K562 (cell line): ENCODE data around the gene NEDD4. TPM values are rescaled to one million over a fixed set of nuclear protein-coding genes. Genes with fewer than 3 reads are reported as not detected.

Experiments used
- ATAC-seq: fragments of 200-7000 bp; cut with Tn5 transposase; 3 replicates; pipeline ENCODE4 v1.9.1; 2020; ENCODE audit warnings: moderate library complexity
- BruUV-seq: library from RNA; stranded (reverse); fragments of 400-500 nt; replicated peaks from 2 replicates; lab custom pipeline; 2021; lab: Mats Ljungman, UMichigan
- CTCF ChIA-PET: fragments of 300-600 bp; formaldehyde crosslinking; extraction: SDS; loops from one replicate; lab custom pipeline; 2021; ENCODE audit warnings: low intra/inter-chr PET ratio; lab: Yijun Ruan, JAX
- POLR2A ChIA-PET: fragments of 300-600, 350-650 bp; sonication (Branson Sonifier 250); formaldehyde crosslinking; extraction: SDS; loops from one replicate; lab custom pipeline; 2021; ENCODE audit warnings: antibody characterized with exemption, inconsistent platforms; lab: Yijun Ruan, JAX
- DNase-seq, 4 experiments: peaks; one replicate each; pipeline versions ENCODE4 v3.0.0 to v3.0.0-alpha.2; 2011 to 2018; ENCODE audit warnings: low spot score in 3 of 4, mixed read lengths in 3 of 4; ENCODE audit errors: extremely low read depth in 1 of 4
- FAIRE-seq: peaks from 2 replicates; lab custom pipeline; 2011; peaks lifted over from hg19 to GRCh38; lab: Jason Lieb, UNC
- H2AFZ ChIP-seq: 2 replicates; pipeline ENCODE4 v1.6.0; 2011; ENCODE audit warnings: low read depth, low read length, control low read depth, inconsistent platforms
- H3K27ac ChIP-seq: fragments of 200-600 bp; 3 replicates; pipeline ENCODE4 v1.8.0; 2011; ENCODE audit warnings: low read depth, mild to moderate bottlenecking, control low read depth, inconsistent platforms, low read length, moderate library complexity, mixed read lengths; ENCODE audit errors: extremely low read depth
- H3K27me3 ChIP-seq, 2 experiments: fragments of 300-600 bp in 1 of 2; 2 replicates in 1 of 2; 3 replicates in 1 of 2; pipeline versions ENCODE4 v1.6.0 to v1.8.0; 2011; ENCODE audit warnings: inconsistent platforms in 2 of 2, low read length in 2 of 2, mild to moderate bottlenecking in 1 of 2, mixed read lengths in 1 of 2, moderate library complexity in 1 of 2; ENCODE audit not compliant: control insufficient read depth in 2 of 2, insufficient read depth in 2 of 2
- H3K36me3 ChIP-seq: fragments of 300-600 bp; 3 replicates; pipeline ENCODE4 v1.8.0; 2011; ENCODE audit warnings: mild to moderate bottlenecking, low read length, inconsistent platforms; ENCODE audit not compliant: control insufficient read depth, insufficient read depth
- H3K4me1 ChIP-seq, 2 experiments: fragments of 200-600 bp in 1 of 2; replicated peaks in 1 of 2; 2 replicates in 1 of 2; 3 replicates in 1 of 2; pipeline versions ENCODE4 v1.5.1 to v1.8.0; 2011; ENCODE audit warnings: inconsistent platforms in 2 of 2, low read length in 2 of 2, mild to moderate bottlenecking in 1 of 2, mixed read lengths in 1 of 2, moderate library complexity in 1 of 2; ENCODE audit not compliant: control insufficient read depth in 2 of 2, insufficient read depth in 2 of 2
- H3K4me2 ChIP-seq: 2 replicates; pipeline ENCODE4 v1.6.1; 2011; ENCODE audit warnings: low read length, control low read depth, inconsistent platforms, mixed read lengths; ENCODE audit not compliant: insufficient read depth
- H3K4me3 ChIP-seq: fragments of 200-600 bp; sonication (generic), shearing (Covaris generic); 2 replicates; pipeline ENCODE4 v1.5.1; 2016; ENCODE audit warnings: control low read depth, inconsistent platforms
- H3K79me2 ChIP-seq: fragments of 200-600 bp; 3 replicates; pipeline ENCODE4 v1.8.0; 2011; ENCODE audit warnings: low read length, inconsistent platforms; ENCODE audit not compliant: control insufficient read depth, insufficient read depth
- H3K9ac ChIP-seq, 2 experiments: 2 replicates each; pipeline versions ENCODE4 v1.6.0 to v1.6.1; 2011; ENCODE audit warnings: low read depth in 2 of 2, low read length in 2 of 2, control low read depth in 1 of 2, inconsistent platforms in 1 of 2, mild to moderate bottlenecking in 1 of 2, mixed read lengths in 1 of 2; ENCODE audit not compliant: insufficient read depth in 1 of 2
- H3K9me1 ChIP-seq: one replicate; pipeline ENCODE4 v1.6.0; 2011; ENCODE audit warnings: inconsistent platforms, mild to moderate bottlenecking, low read length, moderate library complexity; ENCODE audit not compliant: control insufficient read depth, insufficient read depth
- H3K9me3 ChIP-seq: replicated peaks from 2 replicates; pipeline ENCODE4 v1.5.1; 2011; ENCODE audit warnings: low read depth, low read length, inconsistent platforms; ENCODE audit not compliant: control insufficient read depth, insufficient read depth
- H4K20me1 ChIP-seq: replicated peaks from 2 replicates; pipeline ENCODE4 v1.6.1; 2011; ENCODE audit warnings: low read length, inconsistent platforms, mixed read lengths; ENCODE audit not compliant: control insufficient read depth, insufficient read depth
- KAT2B ChIP-seq: IDR thresholded peaks from one replicate; pipeline ENCODE4 v1.6.1; 2012; ENCODE audit warnings: low read depth, mild to moderate bottlenecking, control low read depth, inconsistent platforms, low read length, moderate library complexity
- SOX6 ChIP-seq: fragments of 450-650 bp; IDR thresholded peaks from 2 replicates; pipeline ENCODE4 v1.6.1; 2014; ENCODE audit warnings: mild to moderate bottlenecking
- THRAP3 ChIP-seq: fragments of 450-650 bp; IDR thresholded peaks from 2 replicates; pipeline ENCODE4 v1.6.1; 2016; ENCODE audit warnings: mild to moderate bottlenecking, inconsistent platforms, borderline replicate concordance
- ZNF316 ChIP-seq: fragments of 450-650 bp; IDR thresholded peaks from 2 replicates; pipeline ENCODE4 v1.6.1; 2016
- WGBS: fragments of 100-300 bp; shearing (Covaris generic); methylation state at CpG from one replicate; pipeline ENCODE4 v1.1.6; 2016; ENCODE audit warnings: low coverage, mixed read lengths; ENCODE audit not compliant: insufficient coverage; ENCODE audit errors: missing lambda C conversion rate; 5-methylcytosine and 5-hydroxymethylcytosine counted together
- in situ Hi-C: fragments of 300-500 bp; cut with MboI; formaldehyde crosslinking; loops from 4 replicates; pipeline ENCODE4 v1.15.0; 2018; ENCODE audit warnings: inconsistent platforms, mixed read lengths
- intact Hi-C: fragments of 100-400 bp; cut with micrococcal nuclease; formaldehyde crosslinking; loops from 2 replicates; pipeline ENCODE4 v1.14.2; 2022
- polyA plus RNA-seq, 8 experiments: library from polyadenylated mRNA; depleted of rRNA in 4 of 8; stranded (reverse) in 5 of 8; unstranded in 3 of 8; fragments of >200 nt; fragmentation: Nextera tagmentation in 2 of 8; fragmentation: Illumina TruSeq in 1 of 8; extraction: Ambion mirVana in 2 of 8; extraction: Trizol in 1 of 8; gene quantifications; 2 replicates each; pipeline versions ENCODE4 v1.2.1 to v1.2.3, GENCODE V29; 2011 to 2014; ENCODE audit warnings: inconsistent platforms in 1 of 8, missing spikeins in 1 of 8
- total RNA-seq, 7 experiments: library from RNA; depleted of rRNA in 6 of 7; stranded (reverse); fragments of >200 nt in 6 of 7; fragmentation: Illumina TruSeq in 2 of 7; extraction: Trizol in 2 of 7; gene quantifications; 2 replicates each; pipeline versions ENCODE4 v1.2.1 to v1.2.3, GENCODE V29; 2011 to 2021; ENCODE audit warnings: low replicate concordance in 1 of 7

Gene NEDD4
- total and polyA plus RNA-seq, 9 of the 15 experiments (the other 6 are each of a cell fraction or from before 2014, with no cell fraction given): 7.2 to 23.7 (median 17.3) TPM

DNA sequence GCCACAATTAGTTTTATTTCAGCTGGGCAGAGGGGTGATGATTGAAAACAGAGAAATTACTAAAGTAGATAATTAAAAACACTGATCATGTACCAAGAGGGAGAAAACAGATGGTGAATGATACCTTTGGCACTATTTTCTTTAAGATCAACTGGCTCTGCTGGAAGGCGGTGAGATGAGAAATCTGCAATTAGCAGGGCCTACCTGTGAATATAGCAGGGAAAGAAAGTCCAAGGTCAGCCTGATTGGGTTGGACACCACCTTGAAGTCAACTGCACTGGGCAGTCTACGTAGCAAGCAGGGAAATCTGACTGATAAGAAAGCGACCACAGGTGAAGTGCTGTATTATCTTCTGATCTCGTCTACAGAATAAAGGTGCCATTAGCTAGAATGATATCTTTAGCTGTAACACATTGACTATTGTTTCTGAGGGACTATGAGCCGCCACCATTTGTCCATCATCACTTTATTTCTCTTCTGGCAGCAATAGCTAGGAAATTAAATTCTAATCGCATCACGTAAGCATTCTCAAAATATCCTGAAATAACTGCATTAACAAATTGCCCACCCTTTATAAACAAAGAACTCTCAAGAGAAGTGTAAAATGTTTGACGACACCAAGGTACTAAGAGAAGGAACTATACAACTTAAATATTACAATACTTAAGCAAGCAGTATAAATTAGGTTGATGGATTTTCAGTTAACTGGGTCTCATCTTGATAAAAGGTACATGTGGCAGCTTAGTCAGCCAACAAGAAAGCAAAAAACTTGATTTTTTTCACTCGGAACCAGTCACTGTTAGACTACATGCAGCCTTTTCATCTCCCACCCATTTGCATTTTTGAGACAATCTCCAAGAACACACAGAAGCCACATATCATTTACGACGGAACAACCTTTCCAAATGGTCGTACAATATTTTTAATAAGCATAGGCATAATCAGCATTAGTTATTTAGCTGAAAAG is 1.3 kb downstream of the NEDD4 start:
- peaks cover 4% of the 10 kb centered on the region; the same call in 1 of the 3 replicates for H3K36me3 ChIP-seq
- H3K27ac ChIP-seq: peak overlapping the region; percentile 85; the same call in 2 of the 3 replicates
- H4K20me1 ChIP-seq: no peaks in the 10 kb centered on the region; the same call in 1 of the 2 replicates
- BruUV-seq: TSS peak; percentile 61
- H3K9me1 ChIP-seq: no peaks in the 10 kb centered on the region
- FAIRE-seq: peak; percentile 67
- ChIA-PET POLR2A (no interaction called here), CTCF (no interaction called here)
- DNase-seq: peak in 1 of 4 experiments; percentile 8
- H3K4me1 ChIP-seq: peaks cover 3 to 18% of the 10 kb centered on the region in 2 experiments; a peak in 4 of 5 replicates
- H3K9me3 ChIP-seq: no peaks in the 10 kb centered on the region
- intact Hi-C loops (loop anchor here (5.0 kb wide), 1 partner anchor 250 kb away; the partner anchor contains the start of gene RFX7), in situ Hi-C loops (no loop called here)
- H3K4me3 ChIP-seq: peak overlapping the region; percentile 85
- TF ChIP-seq SOX6 (0 out of 2 replicates have a peak, but pooled peaks have one; percentile 15), THRAP3 (no peak)
- ATAC-seq: no peak
- peak overlapping the region in 1 of 2 experiments; percentile 87; a peak in 2 of 4 replicates for H3K9ac ChIP-seq
- no peaks in the 10 kb centered on the region for H3K27me3 ChIP-seq
- H2AFZ ChIP-seq: peak overlapping the region; percentile 88
- peaks cover 35% of the 10 kb centered on the region for H3K79me2 ChIP-seq
- WGBS: 30% methylated on average over 12 of the region's 12 CpGs
- peak overlapping the region; percentile 79 for H3K4me2 ChIP-seq

DNA sequence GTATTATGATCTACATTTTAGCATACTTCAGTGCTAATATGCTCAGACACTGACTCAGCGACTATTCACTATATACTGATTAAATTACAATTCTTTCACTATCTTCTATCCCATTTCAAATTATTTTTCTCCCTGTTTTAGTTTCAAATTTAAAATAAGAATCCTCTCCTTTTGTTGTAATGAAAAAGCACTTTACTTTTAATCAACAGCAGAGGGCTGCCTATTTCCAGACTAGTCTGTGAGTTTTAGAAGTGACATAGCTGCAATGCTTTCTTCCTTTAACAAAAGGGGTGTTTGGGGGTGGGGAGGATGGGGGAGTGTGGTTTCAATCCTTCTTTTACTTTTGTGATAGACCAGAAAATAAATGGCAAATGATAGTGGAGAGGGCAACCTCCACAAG is 2.4 kb downstream of the NEDD4 start:
- peaks cover 3 to 18% of the 10 kb centered on the region in 2 experiments; a peak in 4 of 5 replicates for H3K4me1 ChIP-seq
- H2AFZ ChIP-seq: no peak overlapping the region
- FAIRE-seq (no peak), DNase-seq (no peak), ATAC-seq (no peak)
- H3K27ac ChIP-seq: no peak overlapping the region
- CTCF ChIA-PET: no interaction called here
- H3K9me1 ChIP-seq: no peaks in the 10 kb centered on the region
- no peak overlapping the region for H3K9ac ChIP-seq
- in situ Hi-C loops (no loop called here), intact Hi-C loops (loop anchor here (5.0 kb wide), 1 partner anchor 251 kb away; the partner anchor contains the start of gene RFX7)
- no peaks in the 10 kb centered on the region; the same call in 1 of the 2 replicates for H4K20me1 ChIP-seq
- no TSS peak for BruUV-seq
- H3K79me2 ChIP-seq: peaks cover 35% of the 10 kb centered on the region
- no peaks in the 10 kb centered on the region for H3K9me3 ChIP-seq
- TF ChIP-seq ZNF316 (peak; percentile 52), KAT2B (no peak)
- no peaks in the 10 kb centered on the region for H3K27me3 ChIP-seq
- peaks cover 4% of the 10 kb centered on the region; the same call in 1 of the 3 replicates for H3K36me3 ChIP-seq
- POLR2A ChIA-PET: no interaction called here
- no peak overlapping the region for H3K4me2 ChIP-seq
- WGBS: 100% methylated on average over 1 of the region's 1 CpG
- no peak overlapping the region for H3K4me3 ChIP-seq
